Activated T-cell treated with anti-CD3 and anti-CD28 coated beads, Interleukin-2, amount 50 U/mL, for 1 hour (primary cell): Measurements from ENCODE around the gene ACTG1.
A peak's percentile ranks its signal among the peaks of the same experiment; 100 is the strongest.

Source experiments
- DNase-seq: peaks from one replicate; pipeline ENCODE4 v3.0.0-alpha.2; 2020

ACTG1 gene

GRCh38 chr17:81512562-81513371, at the start of gene ACTG1:
TSS of gene ACTG1 (minus strand) at chr17:81512799. CDS start at chr17:81512354, 445 bp downstream.
- peak; percentile 95 for DNase-seq

GRCh38 chr17:81561494-81561885, 48.9 kb upstream of the ACTG1 start:
- DNase-seq = no peak

- DNase-seq = no peak
Observed at GRCh38 chr17:81558941-81559806, 46.6 kb upstream of the ACTG1 start.

- DNase-seq = no peak
Observed at GRCh38 chr17:81558115-81558468, 45.5 kb upstream of the ACTG1 start.

- no peak for DNase-seq
Observed at GRCh38 chr17:81557276-81558114, 44.9 kb upstream of the ACTG1 start.

- no peak for DNase-seq
Observed at GRCh38 chr17:81556863-81557262, 44.3 kb upstream of the ACTG1 start.

- DNase-seq = no peak
Observed at GRCh38 chr17:81556175-81556691, 43.6 kb upstream of the ACTG1 start.

GRCh38 chr17:81553616-81554181, 41.1 kb upstream of the ACTG1 start:
- DNase-seq = no peak

GRCh38 chr17:81553018-81553615, 40.5 kb upstream of the ACTG1 start:
- DNase-seq = peak; percentile 77

GRCh38 chr17:81552244-81553017, 39.8 kb upstream of the ACTG1 start, which contains the start of gene FAAP100:
TSS of gene FAAP100 (minus strand) at chr17:81552353. CDS start at chr17:81552330, 23 bp downstream.
- peak; percentile 87 for DNase-seq

- DNase-seq = no peak
Observed at GRCh38 chr17:81551458-81552243, 39.1 kb upstream of the ACTG1 start.

GRCh38 chr17:81550830-81551457, 38.3 kb upstream of the ACTG1 start:
- DNase-seq = no peak

GRCh38 chr17:81550285-81550684, 37.7 kb upstream of the ACTG1 start:
- DNase-seq = no peak

- no peak for DNase-seq
Observed at GRCh38 chr17:81549826-81550225, 37.2 kb upstream of the ACTG1 start.

GRCh38 chr17:81549031-81549557, 36.5 kb upstream of the ACTG1 start:
- no peak for DNase-seq

- no peak for DNase-seq
Observed at GRCh38 chr17:81547614-81547982, 35.0 kb upstream of the ACTG1 start.

GRCh38 chr17:81546906-81547613, 34.5 kb upstream of the ACTG1 start:
- DNase-seq = no peak

- DNase-seq = no peak
Observed at GRCh38 chr17:81545160-81545949, 32.8 kb upstream of the ACTG1 start.
